Activated CD4-positive, alpha-beta T cell treated with anti-CD3 and anti-CD28 coated beads, Interleukin-2, amount 50 U/mL, for 24 hours (primary cell): ENCODE measurements around the gene ATP8B4.

ENCODE experiments used
- DNase-seq, 2 donors: peaks; one replicate each; pipeline ENCODE4 v3.0.0-alpha.2; 2020; ENCODE audit warnings: low read depth in 1 of 2, low spot score in 1 of 2

Gene ATP8B4

GRCh38 chr15:50065279-50065678 lies 53.8 kb downstream of the ATP8B4 start:
- DNase-seq = no peak

- DNase-seq = no peak
These were observed 54.4 kb downstream of the ATP8B4 start for GRCh38 chr15:50064673-50065072.

DNA sequence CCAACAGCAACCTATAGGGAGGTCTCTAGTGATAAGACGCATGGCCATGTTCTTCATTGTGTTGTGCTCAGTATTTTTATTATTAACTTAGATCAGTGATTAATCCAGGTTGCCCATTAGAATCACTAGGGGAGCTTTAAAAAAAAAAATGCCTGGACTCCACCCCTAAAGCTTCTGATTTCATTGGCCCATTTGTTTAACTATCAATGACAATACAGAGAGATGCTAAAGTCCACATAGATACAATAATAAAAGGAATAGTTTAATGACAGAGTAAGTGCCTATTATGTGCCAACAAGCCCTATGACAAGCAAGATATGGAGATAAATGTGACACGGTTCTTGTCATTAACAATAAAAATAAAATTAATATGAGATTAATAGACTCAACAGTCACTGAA lies 55.8 kb downstream of the ATP8B4 start:
- DNase-seq = no peak

GRCh38 chr15:50061503-50061902 lies 57.5 kb downstream of the ATP8B4 start:
- DNase-seq = no peak

DNA sequence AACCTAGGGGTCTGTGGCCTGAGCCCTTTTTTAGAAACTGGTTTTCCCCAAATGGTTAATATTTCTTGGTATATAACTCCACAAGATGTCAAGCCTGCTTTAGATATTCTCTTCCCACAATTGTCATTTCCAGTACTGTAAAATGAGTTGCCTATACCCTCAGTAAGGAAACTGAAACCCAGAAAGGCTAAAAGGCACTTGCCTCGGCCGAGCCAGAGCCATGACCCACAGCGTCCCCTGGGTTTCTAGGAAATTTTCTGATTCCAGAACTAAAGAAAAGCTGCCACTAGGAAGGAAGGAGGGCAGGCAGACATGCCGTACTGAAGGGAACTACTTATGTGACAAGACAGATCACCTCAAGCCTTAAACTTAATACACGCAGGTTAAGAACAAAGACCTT lies 59.1 kb downstream of the ATP8B4 start:
- DNase-seq = no peak

DNA sequence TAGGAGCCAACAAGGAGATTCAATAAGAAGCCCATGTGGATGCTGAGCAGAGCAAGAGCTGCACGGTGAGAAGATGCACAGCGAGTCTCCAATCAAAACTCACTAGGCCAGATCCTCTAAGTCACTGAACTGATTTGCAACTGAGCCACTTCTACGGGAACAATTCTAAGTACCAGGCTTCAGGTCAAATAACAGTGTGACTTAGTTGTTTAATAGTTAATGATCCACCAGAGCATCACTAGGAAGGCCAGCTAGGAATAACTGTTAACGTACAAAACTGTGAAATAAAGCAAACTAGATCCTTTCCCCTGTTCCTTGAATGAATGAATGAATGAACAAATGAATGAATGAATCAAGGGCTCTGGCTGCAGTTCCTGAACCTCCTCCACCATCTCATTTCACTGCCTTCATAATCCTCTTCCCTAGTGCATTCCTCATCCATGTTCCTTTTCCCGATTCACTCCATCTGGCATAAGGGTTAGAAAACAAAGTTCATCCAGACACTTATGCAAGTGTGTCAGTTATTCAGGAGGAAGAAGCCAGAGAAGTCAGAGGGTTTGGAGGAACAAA lies 59.7 kb downstream of the ATP8B4 start:
- no peak for DNase-seq

GRCh38 chr15:50057905-50058639 lies 61.0 kb downstream of the ATP8B4 start:
- no peak for DNase-seq

- no peak for DNase-seq
These were observed 61.8 kb downstream of the ATP8B4 start for GRCh38 chr15:50057196-50057595.

GRCh38 chr15:50055750-50056157 lies 63.3 kb downstream of the ATP8B4 start:
- DNase-seq = no peak

DNA sequence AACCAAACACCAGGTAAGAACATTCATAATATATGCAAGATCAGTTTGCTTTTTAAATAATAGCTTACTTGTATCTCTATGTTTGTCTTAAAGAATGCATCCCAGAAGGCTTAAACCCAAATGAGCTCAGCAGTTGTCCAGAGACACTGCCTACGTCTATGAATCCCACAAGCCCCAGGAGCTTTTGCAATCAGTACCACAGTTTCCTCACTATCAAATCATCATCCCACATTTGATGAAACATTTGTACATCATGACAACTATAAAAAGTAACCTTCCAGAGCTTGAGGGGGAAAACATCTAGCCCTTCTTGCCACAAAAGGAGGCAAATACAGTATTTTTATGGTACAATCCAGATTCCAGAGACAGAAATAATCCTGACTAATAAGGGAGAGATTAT lies 63.7 kb downstream of the ATP8B4 start:
- no peak for DNase-seq

- no peak for DNase-seq
These were observed 65.8 kb downstream of the ATP8B4 start for GRCh38 chr15:50053055-50053856.

- no peak for DNase-seq
These were observed 67.1 kb downstream of the ATP8B4 start for GRCh38 chr15:50051811-50052419.

- DNase-seq = no peak
These were observed 67.9 kb downstream of the ATP8B4 start for GRCh38 chr15:50050986-50051743.

- no peak for DNase-seq
These were observed 69.2 kb downstream of the ATP8B4 start for GRCh38 chr15:50049871-50050270.

- DNase-seq = no peak
These were observed 72.2 kb downstream of the ATP8B4 start for GRCh38 chr15:50046867-50047266.

DNA sequence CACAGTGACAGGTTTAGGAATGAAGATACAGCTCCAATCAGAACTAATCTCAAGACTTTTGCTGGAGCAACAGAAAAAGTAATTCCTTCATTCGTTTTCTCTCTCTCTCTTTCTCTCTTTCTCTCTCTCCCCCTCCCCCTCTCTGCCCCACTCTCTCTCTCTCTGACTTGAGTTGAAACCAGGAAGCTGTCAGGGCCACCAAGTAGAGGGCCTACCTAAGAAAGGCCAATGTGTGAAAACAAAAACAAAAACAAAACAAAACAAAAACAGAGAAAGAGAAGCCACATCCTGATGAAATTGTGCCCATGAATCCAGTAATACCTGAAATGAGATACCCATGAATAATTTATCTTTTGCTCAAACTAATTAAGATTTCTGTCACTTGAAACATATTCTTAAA lies 72.9 kb downstream of the ATP8B4 start:
- DNase-seq = no peak

DNA sequence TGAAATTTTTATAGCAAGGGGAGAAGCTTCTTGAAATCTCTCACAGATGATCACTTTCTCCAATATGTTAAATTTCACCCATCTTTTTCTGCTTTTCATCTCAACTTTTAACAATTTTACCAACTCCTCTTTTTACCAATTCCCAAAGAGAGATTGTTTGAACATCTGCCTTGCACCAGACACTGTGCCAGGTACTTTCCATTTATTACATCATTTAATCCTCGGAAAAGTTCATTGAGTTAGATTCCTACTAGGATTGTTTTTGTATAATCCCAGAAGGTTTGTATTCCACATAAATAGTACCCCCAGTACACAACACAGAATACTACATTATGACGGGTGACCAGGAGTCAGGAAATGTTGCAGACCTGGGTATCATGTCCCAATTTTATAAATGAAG lies 74.1 kb downstream of the ATP8B4 start:
- DNase-seq = no peak

DNA sequence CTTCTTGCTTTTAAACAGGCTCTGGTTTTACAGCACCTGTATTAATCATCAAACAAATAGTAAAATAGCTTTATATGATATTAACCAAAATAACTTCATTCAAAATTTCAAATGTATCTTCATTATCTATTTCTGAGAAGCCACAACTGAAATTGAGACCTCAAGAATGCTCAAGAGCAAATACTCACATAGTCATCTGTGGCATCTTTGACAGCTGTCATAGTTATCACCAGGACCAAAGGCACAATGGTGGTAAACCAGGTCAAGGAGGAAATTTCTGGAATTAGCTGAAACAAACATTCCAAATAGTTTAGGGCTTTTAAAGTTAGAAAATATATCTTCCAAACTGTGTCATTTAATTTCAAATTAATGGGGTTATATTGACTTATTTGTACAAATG lies 74.6 kb downstream of the ATP8B4 start:
- no peak for DNase-seq

- DNase-seq = no peak
These were observed 76.3 kb downstream of the ATP8B4 start for GRCh38 chr15:50042775-50043174.

DNA sequence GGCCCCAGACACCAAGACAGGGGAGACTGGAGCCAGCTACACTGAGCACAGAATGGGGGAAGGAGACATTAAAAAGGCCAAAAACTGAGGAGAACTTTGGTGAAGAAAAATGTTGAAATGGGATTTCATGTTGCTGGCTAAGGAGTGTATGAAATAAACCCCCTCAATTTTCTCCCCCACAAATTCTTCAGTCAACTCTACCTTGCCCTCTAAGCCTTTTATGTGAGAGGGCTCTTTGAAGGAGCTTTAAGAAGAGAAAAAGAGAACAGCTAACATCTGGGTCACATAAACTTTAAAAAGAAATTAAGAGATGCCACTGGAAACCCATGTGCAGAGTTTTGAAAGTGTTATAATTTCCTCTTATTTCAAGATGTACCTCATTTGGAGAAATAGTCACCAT lies 88.6 kb downstream of the ATP8B4 start:
- DNase-seq = no peak

DNA sequence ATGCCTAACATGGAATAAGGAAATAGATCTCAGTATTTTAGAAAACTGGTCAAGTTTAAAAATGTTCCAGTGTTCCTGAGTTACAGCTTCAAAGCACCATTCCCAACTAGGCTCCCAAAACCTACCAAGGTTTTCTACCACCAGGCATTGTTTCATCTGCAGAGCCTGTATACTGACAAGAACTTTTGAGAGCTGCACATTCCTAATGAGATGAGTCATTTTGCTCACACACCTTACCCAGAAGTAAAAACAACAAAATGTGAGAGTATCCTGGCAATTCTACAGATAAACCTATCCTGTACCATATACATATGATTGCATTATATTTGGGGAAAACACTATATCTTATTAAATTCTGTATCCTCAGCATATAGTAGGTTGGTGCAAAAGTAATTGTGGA lies 90.7 kb downstream of the ATP8B4 start:
- no peak for DNase-seq
